HepG2 (cell line): ENCODE results near the gene FIGNL1. TPM values are rescaled to one million over a fixed set of nuclear protein-coding genes. Genes with fewer than 3 reads are reported as not detected.

ENCODE experiments used
- ATAC-seq: fragments of 200-7000 bp; cut with Tn5 transposase; 3 replicates; pipeline ENCODE4 v1.9.1; 2020; ENCODE audit warnings: mild to moderate bottlenecking, moderate library complexity
- BruUV-seq: library from RNA; stranded (reverse); fragments of 400-500 nt; replicated peaks from 2 replicates; lab custom pipeline; 2021; lab: Mats Ljungman, UMichigan
- CTCF ChIA-PET: fragments of 300-600 bp; formaldehyde crosslinking; extraction: SDS; loops from one replicate; lab custom pipeline; 2021; ENCODE audit warnings: low total read pairs, inconsistent platforms, low intra/inter-chr PET ratio; lab: Yijun Ruan, JAX
- POLR2A ChIA-PET: fragments of 350-600 bp; sonication (Branson Sonifier 250); formaldehyde crosslinking; loops from one replicate; lab custom pipeline; 2020; ENCODE audit warnings: antibody characterized with exemption, inconsistent platforms; lab: Yijun Ruan, JAX
- DNase-seq: peaks from one replicate; pipeline ENCODE4 v3.0.0-alpha.2; 2015; ENCODE audit warnings: low spot score
- FAIRE-seq: peaks from 3 replicates; lab custom pipeline; 2011; peaks lifted over from hg19 to GRCh38; lab: Jason Lieb, UNC
- H2AFZ ChIP-seq: one replicate; pipeline ENCODE4 v1.6.1; 2011; ENCODE audit warnings: low read length, inconsistent platforms
- H3K27ac ChIP-seq: fragments of 300-600 bp; 3 replicates; pipeline ENCODE4 v1.8.0; 2011; ENCODE audit warnings: mixed run types, mild to moderate bottlenecking, mixed read lengths, low read length, inconsistent platforms; ENCODE audit not compliant: insufficient read depth; ENCODE audit errors: extremely low read length
- H3K27me3 ChIP-seq, 2 experiments: fragments of 200-600 bp in 1 of 2; 2 replicates in 1 of 2; 3 replicates in 1 of 2; pipeline versions ENCODE4 v1.6.0 to v1.8.0; 2011; ENCODE audit warnings: low read length in 2 of 2, mild to moderate bottlenecking in 2 of 2, moderate library complexity in 2 of 2, inconsistent platforms in 1 of 2; ENCODE audit not compliant: insufficient read depth in 2 of 2, control insufficient read depth in 1 of 2
- H3K36me3 ChIP-seq, 2 experiments: fragments of 200-600 bp in 1 of 2; replicated peaks in 1 of 2; 2 replicates in 1 of 2; 3 replicates in 1 of 2; pipeline versions ENCODE4 v1.5.1 to v1.8.0; 2011; ENCODE audit warnings: low read length in 2 of 2, inconsistent platforms in 1 of 2; ENCODE audit not compliant: insufficient read depth in 2 of 2, control insufficient read depth in 1 of 2
- H3K4me1 ChIP-seq: 2 replicates; pipeline ENCODE4 v1.5.1; 2012; ENCODE audit warnings: low read length, inconsistent platforms; ENCODE audit not compliant: insufficient read depth
- H3K4me2 ChIP-seq: 2 replicates; pipeline ENCODE4 v1.6.0; 2011; ENCODE audit warnings: low read depth, low read length, inconsistent platforms
- H3K4me3 ChIP-seq, 3 experiments: fragments of 200-600 bp in 1 of 3; sonication (generic), shearing (Covaris generic) in 1 of 3; replicated peaks in 1 of 3; 2 replicates each; pipeline ENCODE4 v1.5.1; 2011 to 2016; ENCODE audit warnings: low read length in 3 of 3, inconsistent platforms in 2 of 3, low read depth in 2 of 3, mild to moderate bottlenecking in 2 of 3, control low read depth in 1 of 3, mixed read lengths in 1 of 3; ENCODE audit not compliant: insufficient read depth in 1 of 3
- H3K79me2 ChIP-seq: one replicate; pipeline ENCODE4 v1.6.1; 2011; ENCODE audit warnings: low read length, inconsistent platforms; ENCODE audit not compliant: insufficient read depth
- H3K9ac ChIP-seq: 2 replicates; pipeline ENCODE4 v1.6.0; 2011; ENCODE audit warnings: mild to moderate bottlenecking, low read depth, low read length, inconsistent platforms; ENCODE audit not compliant: insufficient read depth
- H3K9me3 ChIP-seq: 2 replicates; pipeline ENCODE4 v1.5.1; 2012; ENCODE audit warnings: mild to moderate bottlenecking, low read length
- H4K20me1 ChIP-seq: 2 replicates; pipeline ENCODE4 v1.6.0; 2011; ENCODE audit warnings: inconsistent platforms, mild to moderate bottlenecking, low read length, moderate library complexity; ENCODE audit not compliant: insufficient read depth
- HCFC1 ChIP-seq: fragments of 150-350 bp; IDR thresholded peaks from 2 replicates; pipeline ENCODE4 v1.6.1; 2014; ENCODE audit warnings: low read depth, low read length
- HHEX ChIP-seq: IDR thresholded peaks from 2 replicates; pipeline ENCODE4 v1.6.1; 2016; ENCODE audit warnings: control low read depth
- LCORL ChIP-seq, 2 experiments: fragments of 450-650 bp in 1 of 2; sonication (generic) in 1 of 2; formaldehyde crosslinking in 1 of 2; IDR thresholded peaks; 2 replicates each; pipeline versions ENCODE4 v1.5.0 to v1.6.1; 2017 to 2020; ENCODE audit warnings: antibody characterized with exemption in 1 of 2, missing genetic modification reagents in 1 of 2
- PHF8 ChIP-seq: sonication (generic); formaldehyde crosslinking; IDR thresholded peaks from 2 replicates; pipeline ENCODE4 v1.5.0; 2020; ENCODE audit warnings: missing genetic modification reagents
- PPARG ChIP-seq: conservative IDR thresholded peaks from 2 replicates; pipeline ENCODE4 v1.6.1; 2016; ENCODE audit warnings: missing biosample characterization, missing genetic modification reagents
- RBFOX2 ChIP-seq: fragments of 200-400 bp; formaldehyde crosslinking; IDR thresholded peaks from 2 replicates; pipeline ENCODE4 v1.6.1; 2017; ENCODE audit warnings: low read depth, mild to moderate bottlenecking, low read length
- RFXAP ChIP-seq: sonication (generic); formaldehyde crosslinking; IDR thresholded peaks from 2 replicates; pipeline ENCODE4 v1.4.0; 2020; ENCODE audit warnings: missing genetic modification reagents, borderline replicate concordance
- SIN3B ChIP-seq: fragments of 150-350 bp; IDR thresholded peaks from 2 replicates; pipeline ENCODE4 v1.6.1; 2014; ENCODE audit warnings: low read length
- ZFP82 ChIP-seq: sonication (generic); formaldehyde crosslinking; IDR thresholded peaks from 2 replicates; pipeline ENCODE4 v1.5.1; 2020; ENCODE audit warnings: mild to moderate bottlenecking, missing genetic modification reagents, borderline replicate concordance
- ZNF101 ChIP-seq: sonication (generic); formaldehyde crosslinking; IDR thresholded peaks from 2 replicates; pipeline ENCODE4 v1.4.0; 2020; ENCODE audit warnings: mild to moderate bottlenecking, low read depth, missing genetic modification reagents, borderline replicate concordance
- ZNF205 ChIP-seq: IDR thresholded peaks from 2 replicates; pipeline ENCODE4 v1.6.1; 2018; ENCODE audit warnings: missing biosample characterization, missing genetic modification reagents
- ZNF253 ChIP-seq: sonication (generic); formaldehyde crosslinking; IDR thresholded peaks from 2 replicates; pipeline ENCODE4 v1.8.0; 2022; ENCODE audit warnings: mild to moderate bottlenecking, missing genetic modification reagents, borderline replicate concordance
- ZNF317 ChIP-seq: sonication (generic); formaldehyde crosslinking; IDR thresholded peaks from 2 replicates; pipeline ENCODE4 v1.5.0; 2020; ENCODE audit warnings: mild to moderate bottlenecking, missing genetic modification reagents
- ZNF543 ChIP-seq: sonication (generic); formaldehyde crosslinking; IDR thresholded peaks from 2 replicates; pipeline ENCODE4 v1.4.0; 2020; ENCODE audit warnings: mild to moderate bottlenecking, missing genetic modification reagents
- ZNF670 ChIP-seq: sonication (generic); formaldehyde crosslinking; IDR thresholded peaks from 2 replicates; pipeline ENCODE4 v1.8.0; 2022; ENCODE audit warnings: mild to moderate bottlenecking, missing genetic modification reagents, borderline replicate concordance
- WGBS: methylation state at CpG from one replicate; pipeline ENCODE4 v1.1.6; 2017; ENCODE audit warnings: low lambda C conversion rate; 5-methylcytosine and 5-hydroxymethylcytosine counted together
- in situ Hi-C: cut with HindIII; loops from 2 replicates; pipeline ENCODE4 v1.10.0; 2017; ENCODE audit warnings: low pct_unique_long_range_greater_than_20kb; ENCODE audit not compliant: extremely low pct_ligation_motif_present
- intact Hi-C: fragments of 100-400 bp; cut with micrococcal nuclease; formaldehyde crosslinking; loops from one replicate; pipeline ENCODE4 v1.10.0; 2022; ENCODE audit not compliant: unreplicated experiment
- polyA plus RNA-seq, 8 experiments: library from polyadenylated mRNA; depleted of rRNA in 3 of 8; stranded (reverse) in 7 of 8; unstranded in 1 of 8; fragments of >200 nt; fragmentation: Illumina TruSeq in 4 of 8; extraction: Trizol in 4 of 8; gene quantifications; 2 replicates each; pipeline versions ENCODE4 v1.2.1 to v1.2.3, GENCODE V29; 2011 to 2016; ENCODE audit warnings: low read depth in 4 of 8, missing spikeins in 1 of 8, mixed read lengths in 1 of 8; ENCODE audit not compliant: insufficient read depth in 1 of 8
- total RNA-seq, 5 experiments: library from RNA; depleted of rRNA; stranded (reverse); fragments of >200 nt; fragmentation: Illumina TruSeq; extraction: Trizol; gene quantifications; 2 replicates each; pipeline ENCODE4 v1.2.3, GENCODE V29; 2016; ENCODE audit warnings: low read depth in 1 of 5
- TF ChIP-seq, protein P1 (sequence below), 2 experiments: IDR thresholded peaks; 2 replicates each; pipeline ENCODE4 v1.6.1; 2011 to 2012; ENCODE audit warnings: low read length in 2 of 2, borderline replicate concordance in 1 of 2, low read depth in 1 of 2, mild to moderate bottlenecking in 1 of 2, moderate library complexity in 1 of 2
- TF ChIP-seq, protein P2 (sequence below): sonication (generic); formaldehyde crosslinking; IDR thresholded peaks from 2 replicates; pipeline ENCODE4 v1.8.1; 2023; ENCODE audit warnings: mild to moderate bottlenecking, missing genetic modification reagents
- TF ChIP-seq, protein P3 (sequence below): sonication (generic); formaldehyde crosslinking; IDR thresholded peaks from 2 replicates; pipeline ENCODE4 v1.4.0; 2020; ENCODE audit warnings: missing genetic modification reagents, borderline replicate concordance

Gene FIGNL1
- total and polyA plus RNA-seq, 2 of the 13 experiments (the other 11 are each of a cell fraction or from before 2014, with no cell fraction given): 4.0 to 20.9 TPM

- TF ChIP-seq, protein P1, sequence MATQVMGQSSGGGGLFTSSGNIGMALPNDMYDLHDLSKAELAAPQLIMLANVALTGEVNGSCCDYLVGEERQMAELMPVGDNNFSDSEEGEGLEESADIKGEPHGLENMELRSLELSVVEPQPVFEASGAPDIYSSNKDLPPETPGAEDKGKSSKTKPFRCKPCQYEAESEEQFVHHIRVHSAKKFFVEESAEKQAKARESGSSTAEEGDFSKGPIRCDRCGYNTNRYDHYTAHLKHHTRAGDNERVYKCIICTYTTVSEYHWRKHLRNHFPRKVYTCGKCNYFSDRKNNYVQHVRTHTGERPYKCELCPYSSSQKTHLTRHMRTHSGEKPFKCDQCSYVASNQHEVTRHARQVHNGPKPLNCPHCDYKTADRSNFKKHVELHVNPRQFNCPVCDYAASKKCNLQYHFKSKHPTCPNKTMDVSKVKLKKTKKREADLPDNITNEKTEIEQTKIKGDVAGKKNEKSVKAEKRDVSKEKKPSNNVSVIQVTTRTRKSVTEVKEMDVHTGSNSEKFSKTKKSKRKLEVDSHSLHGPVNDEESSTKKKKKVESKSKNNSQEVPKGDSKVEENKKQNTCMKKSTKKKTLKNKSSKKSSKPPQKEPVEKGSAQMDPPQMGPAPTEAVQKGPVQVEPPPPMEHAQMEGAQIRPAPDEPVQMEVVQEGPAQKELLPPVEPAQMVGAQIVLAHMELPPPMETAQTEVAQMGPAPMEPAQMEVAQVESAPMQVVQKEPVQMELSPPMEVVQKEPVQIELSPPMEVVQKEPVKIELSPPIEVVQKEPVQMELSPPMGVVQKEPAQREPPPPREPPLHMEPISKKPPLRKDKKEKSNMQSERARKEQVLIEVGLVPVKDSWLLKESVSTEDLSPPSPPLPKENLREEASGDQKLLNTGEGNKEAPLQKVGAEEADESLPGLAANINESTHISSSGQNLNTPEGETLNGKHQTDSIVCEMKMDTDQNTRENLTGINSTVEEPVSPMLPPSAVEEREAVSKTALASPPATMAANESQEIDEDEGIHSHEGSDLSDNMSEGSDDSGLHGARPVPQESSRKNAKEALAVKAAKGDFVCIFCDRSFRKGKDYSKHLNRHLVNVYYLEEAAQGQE (IDR thresholded peaks at IDR 0.05; ENCODE audit: borderline replicate concordance in 1 of 2, low read depth in 1 of 2, low read length in 2 of 2): no peak
- TF ChIP-seq PHF8 (CRISPR knock-in tag): no peak
Observed at GRCh38 chr7:50409856-50410745, 40.0 kb downstream of the FIGNL1 start (continued).

DNA sequence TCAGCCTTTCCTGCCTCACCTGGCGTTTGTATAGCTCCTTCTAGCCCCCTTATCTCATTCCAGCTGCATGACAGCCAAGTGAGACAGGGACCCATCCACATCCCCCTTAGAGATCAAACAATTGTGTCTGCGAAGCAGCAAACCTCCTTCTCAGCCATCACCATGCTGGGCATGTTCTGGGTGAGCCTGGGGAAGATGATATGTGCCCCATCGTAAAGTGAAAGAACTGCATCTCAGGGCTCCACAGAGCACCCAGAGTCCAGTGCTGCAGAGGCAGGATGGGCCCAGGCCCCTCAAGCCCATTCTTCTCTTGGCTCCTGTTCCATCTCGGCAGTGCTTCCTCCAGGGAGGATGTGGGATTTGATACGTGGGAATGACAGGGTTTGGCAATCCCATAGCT is 43.2 kb downstream of the FIGNL1 start:
- H4K20me1 ChIP-seq: no peaks in the 10 kb centered on the region
- no peaks in the 10 kb centered on the region for H3K36me3 ChIP-seq
- intact Hi-C loops (no loop called here), in situ Hi-C loops (no loop called here)
- no peaks in the 10 kb centered on the region for H3K79me2 ChIP-seq
- no peaks in the 10 kb centered on the region for H3K9me3 ChIP-seq
- no peak overlapping the region for H3K4me3 ChIP-seq
- DNase-seq (no peak), FAIRE-seq (no peak), ATAC-seq (no peak)
- BruUV-seq: no TSS peak
- no peak overlapping the region for H3K27ac ChIP-seq
- WGBS: 0% methylated on average over 2 of the region's 5 CpGs
- no peak overlapping the region for H3K9ac ChIP-seq
- H3K4me1 ChIP-seq: no peaks in the 10 kb centered on the region
- CTCF ChIA-PET: no interaction called here
- POLR2A ChIA-PET: no interaction called here
- no peak overlapping the region for H2AFZ ChIP-seq
- no peak overlapping the region for H3K4me2 ChIP-seq
- peaks cover 0 to 36% of the 10 kb centered on the region in 2 experiments; a peak in 2 of 5 replicates for H3K27me3 ChIP-seq
- TF ChIP-seq ZNF317 (CRISPR knock-in tag): no peak
- no peak for TF ChIP-seq HHEX (CRISPR knock-in tag)
- TF ChIP-seq, protein P2, sequence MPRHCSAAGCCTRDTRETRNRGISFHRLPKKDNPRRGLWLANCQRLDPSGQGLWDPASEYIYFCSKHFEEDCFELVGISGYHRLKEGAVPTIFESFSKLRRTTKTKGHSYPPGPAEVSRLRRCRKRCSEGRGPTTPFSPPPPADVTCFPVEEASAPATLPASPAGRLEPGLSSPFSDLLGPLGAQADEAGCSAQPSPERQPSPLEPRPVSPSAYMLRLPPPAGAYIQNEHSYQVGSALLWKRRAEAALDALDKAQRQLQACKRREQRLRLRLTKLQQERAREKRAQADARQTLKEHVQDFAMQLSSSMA (CRISPR knock-in tag): no peak
- TF ChIP-seq PPARG (CRISPR knock-in tag): no peak
- TF ChIP-seq, protein P3, sequence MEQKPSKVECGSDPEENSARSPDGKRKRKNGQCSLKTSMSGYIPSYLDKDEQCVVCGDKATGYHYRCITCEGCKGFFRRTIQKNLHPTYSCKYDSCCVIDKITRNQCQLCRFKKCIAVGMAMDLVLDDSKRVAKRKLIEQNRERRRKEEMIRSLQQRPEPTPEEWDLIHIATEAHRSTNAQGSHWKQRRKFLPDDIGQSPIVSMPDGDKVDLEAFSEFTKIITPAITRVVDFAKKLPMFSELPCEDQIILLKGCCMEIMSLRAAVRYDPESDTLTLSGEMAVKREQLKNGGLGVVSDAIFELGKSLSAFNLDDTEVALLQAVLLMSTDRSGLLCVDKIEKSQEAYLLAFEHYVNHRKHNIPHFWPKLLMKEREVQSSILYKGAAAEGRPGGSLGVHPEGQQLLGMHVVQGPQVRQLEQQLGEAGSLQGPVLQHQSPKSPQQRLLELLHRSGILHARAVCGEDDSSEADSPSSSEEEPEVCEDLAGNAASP (CRISPR knock-in tag): no peak
- TF ChIP-seq ZNF670 (CRISPR knock-in tag): no peak
- no peak for TF ChIP-seq ZNF543 (CRISPR knock-in tag)
- no peak for TF ChIP-seq RBFOX2
- TF ChIP-seq ZNF205 (CRISPR knock-in tag): no peak
- TF ChIP-seq RFXAP (CRISPR knock-in tag): no peak
- TF ChIP-seq SIN3B: no peak
- TF ChIP-seq ZFP82 (CRISPR knock-in tag): no peak
- TF ChIP-seq ZNF253 (CRISPR knock-in tag): no peak
- TF ChIP-seq ZNF101 (CRISPR knock-in tag): no peak
- no peak for TF ChIP-seq LCORL (IDR thresholded peaks at IDR 0.05)
- TF ChIP-seq LCORL (CRISPR knock-in tag; IDR thresholded peaks at IDR 0.05): no peak
- TF ChIP-seq HCFC1: no peak
